Tibial nerve (tissue), 4 donors: ENCODE data around the gene NPFFR1.

Source experiments
- EP300 ChIP-seq, 2 donors: sonication (generic); formaldehyde crosslinking; IDR thresholded peaks; one replicate each; pipeline ENCODE4 v1.6.1; 2017; ENCODE audit warnings: antibody characterized with exemption in 2 of 2, mild to moderate bottlenecking in 1 of 2
- POLR2A ChIP-seq, 2 donors: fragments of 450-650 bp; IDR thresholded peaks; one replicate each; pipeline ENCODE4 v1.6.1; 2017; ENCODE audit warnings: antibody characterized with exemption in 2 of 2, mild to moderate bottlenecking in 2 of 2, moderate library complexity in 2 of 2
- TF ChIP-seq, protein P1 (sequence below), 5 experiments: fragments of 200-600 bp in 3 of 5; fragments of 450-650 bp in 2 of 5; sonication (generic) in 3 of 5; IDR thresholded peaks; one replicate each; pipeline ENCODE4 v1.5.1; 2016 to 2019; ENCODE audit warnings: antibody characterized with exemption in 5 of 5, mild to moderate bottlenecking in 3 of 5, moderate library complexity in 2 of 5

DNA sequence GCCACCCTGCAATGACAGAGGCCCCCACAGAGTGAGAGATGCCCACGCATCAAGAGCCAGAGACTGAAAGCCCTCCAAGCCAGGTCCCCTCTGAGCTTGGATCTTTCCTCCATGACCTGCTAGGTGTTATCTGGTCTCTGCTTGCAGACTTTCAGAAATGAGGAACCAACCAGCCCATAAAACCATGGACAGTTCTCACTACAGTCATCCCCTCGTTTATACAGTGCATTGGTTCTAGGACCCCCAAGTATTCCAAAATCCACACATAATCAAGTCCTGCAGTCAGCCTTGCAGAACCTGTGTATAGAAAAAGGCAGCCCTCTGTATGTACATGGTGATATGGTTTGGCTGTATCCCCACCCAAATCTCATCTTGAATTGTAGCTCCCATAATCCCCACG is 23.1 kb downstream of the NPFFR1 start:
- TF ChIP-seq, protein P1, sequence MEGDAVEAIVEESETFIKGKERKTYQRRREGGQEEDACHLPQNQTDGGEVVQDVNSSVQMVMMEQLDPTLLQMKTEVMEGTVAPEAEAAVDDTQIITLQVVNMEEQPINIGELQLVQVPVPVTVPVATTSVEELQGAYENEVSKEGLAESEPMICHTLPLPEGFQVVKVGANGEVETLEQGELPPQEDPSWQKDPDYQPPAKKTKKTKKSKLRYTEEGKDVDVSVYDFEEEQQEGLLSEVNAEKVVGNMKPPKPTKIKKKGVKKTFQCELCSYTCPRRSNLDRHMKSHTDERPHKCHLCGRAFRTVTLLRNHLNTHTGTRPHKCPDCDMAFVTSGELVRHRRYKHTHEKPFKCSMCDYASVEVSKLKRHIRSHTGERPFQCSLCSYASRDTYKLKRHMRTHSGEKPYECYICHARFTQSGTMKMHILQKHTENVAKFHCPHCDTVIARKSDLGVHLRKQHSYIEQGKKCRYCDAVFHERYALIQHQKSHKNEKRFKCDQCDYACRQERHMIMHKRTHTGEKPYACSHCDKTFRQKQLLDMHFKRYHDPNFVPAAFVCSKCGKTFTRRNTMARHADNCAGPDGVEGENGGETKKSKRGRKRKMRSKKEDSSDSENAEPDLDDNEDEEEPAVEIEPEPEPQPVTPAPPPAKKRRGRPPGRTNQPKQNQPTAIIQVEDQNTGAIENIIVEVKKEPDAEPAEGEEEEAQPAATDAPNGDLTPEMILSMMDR (IDR thresholded peaks at IDR 0.05), result no peak
- TF ChIP-seq POLR2A (IDR thresholded peaks at IDR 0.05) (no peak), EP300 (IDR thresholded peaks at IDR 0.05) (no peak)
